Measurements from ENCODE around the gene SSH2. TPM values are rescaled to one million over a fixed set of nuclear protein-coding genes. Genes with fewer than 3 reads are reported as not detected.

Gene SSH2
- total and polyA plus RNA-seq, 9 donors, result 4.2 to 13.0 (median 11.8) TPM

GRCh38 chr17:29589524-29590410 lies 340.3 kb downstream of the SSH2 start, which contains the start of gene GIT1:
TSS of gene GIT1 (minus strand) at chr17:29589648. CDS start at chr17:29589378, 270 bp downstream.
- Histone ChIP-seq H3K9me3 (no peaks in the 10 kb centered on the region), H3K4me1 (ENCODE audit: insufficient read depth) (peaks cover 29% of the 10 kb centered on the region), H3K36me3 (no peaks in the 10 kb centered on the region), H3K4me3 (peak within 1 kb of the TSS; percentile 86), H3K27me3 (no peaks in the 10 kb centered on the region), H3K27ac (peak within 1 kb of the TSS; percentile 71 to 73)
- intact Hi-C loops (cut with DNase I), result loop anchor here in 1 of 4 donors (10.0 kb wide), 1 partner anchor 335 kb away; no protein-coding TSS in a partner anchor
- WGBS, 3 donors, result 4 to 7% (median 5%) methylated on average over 39 to 70 of the region's 70 CpGs
- TF ChIP-seq CTCF (IDR thresholded peaks at IDR 0.05), result no peak
- no peak for TF ChIP-seq EP300 (IDR thresholded peaks at IDR 0.05)
- peak; percentile 27 for TF ChIP-seq POLR2A (IDR thresholded peaks at IDR 0.05)
- DNase-seq, result peak; percentile 81 to 90 (median 86)

GRCh38 chr17:29588562-29589411 lies 341.2 kb downstream of the SSH2 start:
- Histone ChIP-seq H3K4me3 (peak overlapping the region; percentile 86), H3K27ac (peak overlapping the region; percentile 45 to 55), H3K9me3 (no peaks in the 10 kb centered on the region), H3K36me3 (no peaks in the 10 kb centered on the region), H3K27me3 (no peaks in the 10 kb centered on the region), H3K4me1 (ENCODE audit: insufficient read depth) (peaks cover 22% of the 10 kb centered on the region)
- DNase-seq, result peak in 4 of 5 donors; percentile 28 to 62 (median 52)
- no peak for TF ChIP-seq EP300 (IDR thresholded peaks at IDR 0.05)
- intact Hi-C loops (cut with DNase I), result loop anchor here in 1 of 4 donors (10.0 kb wide), 1 partner anchor 336 kb away; no protein-coding TSS in a partner anchor
- 1% methylated on average over 34 to 72 of the region's 72 CpGs for WGBS, 3 donors

GRCh38 chr17:29588017-29588561 lies 341.9 kb downstream of the SSH2 start:
- H3K4me1 ChIP-seq (ENCODE audit: insufficient read depth), result peaks cover 22% of the 10 kb centered on the region
- H3K27me3 ChIP-seq, result no peaks in the 10 kb centered on the region
- 28 to 34% (median 29%) methylated on average over 8 of the region's 8 CpGs for WGBS, 3 donors
- peak in 1 of 5 donors; percentile 16 for DNase-seq
- peak overlapping the region; percentile 45 to 55 for H3K27ac ChIP-seq
- no peaks in the 10 kb centered on the region for H3K9me3 ChIP-seq
- no peaks in the 10 kb centered on the region for H3K36me3 ChIP-seq
- peak overlapping the region; percentile 86 for H3K4me3 ChIP-seq
- intact Hi-C loops (cut with DNase I), result loop anchor here in 1 of 4 donors (10.0 kb wide), 1 partner anchor 337 kb away; no protein-coding TSS in a partner anchor
- no peak for TF ChIP-seq POLR2A (IDR thresholded peaks at IDR 0.05)
- no peak for TF ChIP-seq EP300 (IDR thresholded peaks at IDR 0.05)
- no peak for TF ChIP-seq CTCF (IDR thresholded peaks at IDR 0.05)

GRCh38 chr17:29587591-29587990 lies 342.4 kb downstream of the SSH2 start:
- peak in 3 of 5 donors; percentile 9 to 19 (median 16) for DNase-seq
- no peak for TF ChIP-seq EP300 (IDR thresholded peaks at IDR 0.05)
- TF ChIP-seq POLR2A (IDR thresholded peaks at IDR 0.05), result no peak
- no peak for TF ChIP-seq CTCF (IDR thresholded peaks at IDR 0.05)
- Histone ChIP-seq H3K36me3 (no peaks in the 10 kb centered on the region), H3K9me3 (no peaks in the 10 kb centered on the region), H3K27me3 (no peaks in the 10 kb centered on the region), H3K27ac (peak overlapping the region in 1 of 2 donors; percentile 45), H3K4me3 (no peak overlapping the region), H3K4me1 (ENCODE audit: insufficient read depth) (peaks cover 20% of the 10 kb centered on the region)
- WGBS, 3 donors, result 79 to 87% (median 80%) methylated on average over 6 of the region's 6 CpGs
- intact Hi-C loops (cut with DNase I), result loop anchor here in 1 of 4 donors (10.0 kb wide), 1 partner anchor 337 kb away; no protein-coding TSS in a partner anchor

Data from ovary (tissue), 9 donors.